NCI-H1417 treated with DMSO at 0.1 percent for 48 hours (cell line): Measurements from ENCODE around the gene BTBD17.

ENCODE experiments used
- DNase-seq: peaks from one replicate; lab custom pipeline; 2025; lab: John Stamatoyannopoulos, UW

The BTBD17 gene

DNA sequence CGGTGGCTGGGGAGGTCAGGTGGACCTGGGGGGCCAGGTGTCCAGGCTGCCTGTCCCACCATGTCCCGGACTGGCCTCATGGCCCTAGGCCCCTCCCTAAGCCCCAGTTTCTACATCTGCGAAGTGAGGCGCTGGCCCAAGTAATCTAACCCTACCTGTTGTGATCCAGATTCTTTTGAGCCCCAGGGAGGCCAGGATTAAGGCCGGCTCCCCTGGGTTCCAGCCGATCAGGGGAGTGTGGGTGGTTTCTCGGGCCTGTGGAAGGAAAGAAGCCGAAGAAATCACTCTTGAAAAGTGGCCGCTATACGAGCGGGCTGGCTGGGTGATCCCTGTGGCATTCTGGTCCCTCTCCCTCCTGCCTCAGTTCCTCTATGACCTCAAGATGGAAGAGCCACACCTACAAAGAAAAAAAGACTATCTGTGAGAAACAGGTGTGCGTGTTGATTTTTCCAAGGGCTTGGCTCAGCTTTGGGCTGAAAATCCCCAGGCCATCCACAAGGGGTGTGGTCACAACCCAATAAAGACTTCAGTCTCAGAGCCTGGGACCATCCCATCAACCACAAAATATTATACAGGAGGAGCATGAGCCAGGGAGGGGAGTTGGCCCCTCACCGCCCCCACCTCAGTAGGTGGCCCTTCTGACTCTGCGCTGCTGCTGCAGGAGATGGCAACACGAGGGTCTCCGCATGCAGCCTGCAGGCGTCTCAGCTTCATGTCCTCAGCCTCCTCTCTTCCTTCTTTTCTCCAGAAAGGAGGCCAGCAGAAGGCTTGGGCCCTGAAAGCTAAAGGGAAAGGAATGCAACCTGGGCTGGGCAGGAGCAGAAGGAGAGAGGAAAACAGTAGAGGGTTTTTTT lies 25.9 kb upstream of the BTBD17 start:
- no peak for DNase-seq

DNA sequence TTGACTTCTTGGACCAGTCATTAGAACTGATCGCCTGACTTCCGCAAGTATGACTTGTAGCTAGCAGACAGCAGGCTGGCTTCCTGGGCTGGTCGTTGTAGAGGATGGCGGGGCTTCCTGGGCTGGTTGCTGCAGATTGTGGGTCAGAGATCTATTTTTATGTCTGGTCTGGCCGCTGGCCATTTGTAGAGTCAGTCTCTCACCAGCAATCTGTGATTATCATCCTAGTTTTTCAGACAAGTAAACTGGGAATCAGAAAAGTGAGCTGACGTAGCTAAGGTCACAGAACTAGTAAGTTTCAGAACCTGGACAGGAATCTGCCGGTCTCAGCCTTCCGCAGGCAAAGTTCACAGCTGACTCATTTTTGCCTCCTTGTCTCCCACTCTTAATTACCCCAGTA lies 24.7 kb upstream of the BTBD17 start:
- DNase-seq: no peak

DNA sequence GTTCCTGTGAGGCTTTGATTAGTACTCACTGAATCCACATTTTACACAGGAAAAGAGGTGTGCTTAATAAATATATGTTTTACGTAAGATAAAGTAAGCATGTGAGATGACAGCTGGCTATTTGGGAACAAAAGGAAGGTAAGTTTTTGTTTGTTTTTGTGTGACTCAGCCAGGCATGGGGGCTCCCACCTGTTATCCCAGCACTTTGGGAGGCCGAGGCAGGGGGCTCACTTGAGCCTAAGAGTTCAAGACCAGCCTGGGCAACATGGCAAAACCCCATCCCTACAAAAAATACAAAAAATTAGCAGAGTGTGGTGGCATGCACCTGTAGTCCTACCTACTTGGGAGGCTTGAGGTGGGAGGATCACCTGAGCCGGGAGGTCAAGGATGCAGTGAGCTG lies 23.5 kb upstream of the BTBD17 start:
- no peak for DNase-seq

DNA sequence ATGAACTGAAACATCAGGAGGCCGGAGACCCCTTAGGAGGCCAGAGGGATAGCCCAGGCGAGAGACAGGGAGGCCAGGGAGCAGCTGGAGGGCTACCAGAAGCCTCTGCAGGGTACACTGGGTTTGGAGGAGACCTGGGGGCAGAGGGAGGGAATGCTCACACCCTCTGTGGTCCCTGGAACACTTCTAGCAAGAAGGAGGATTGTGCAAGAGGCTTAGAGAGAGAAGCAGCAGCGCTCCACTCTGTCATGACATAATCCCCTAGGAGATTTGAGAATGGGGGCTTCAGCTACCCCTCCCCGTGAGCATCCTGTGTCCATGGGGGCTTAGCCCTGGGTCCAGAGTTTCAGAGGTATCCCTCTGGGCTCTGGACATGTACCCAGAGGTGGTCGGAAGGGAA lies 21.5 kb upstream of the BTBD17 start:
- DNase-seq: no peak

DNA sequence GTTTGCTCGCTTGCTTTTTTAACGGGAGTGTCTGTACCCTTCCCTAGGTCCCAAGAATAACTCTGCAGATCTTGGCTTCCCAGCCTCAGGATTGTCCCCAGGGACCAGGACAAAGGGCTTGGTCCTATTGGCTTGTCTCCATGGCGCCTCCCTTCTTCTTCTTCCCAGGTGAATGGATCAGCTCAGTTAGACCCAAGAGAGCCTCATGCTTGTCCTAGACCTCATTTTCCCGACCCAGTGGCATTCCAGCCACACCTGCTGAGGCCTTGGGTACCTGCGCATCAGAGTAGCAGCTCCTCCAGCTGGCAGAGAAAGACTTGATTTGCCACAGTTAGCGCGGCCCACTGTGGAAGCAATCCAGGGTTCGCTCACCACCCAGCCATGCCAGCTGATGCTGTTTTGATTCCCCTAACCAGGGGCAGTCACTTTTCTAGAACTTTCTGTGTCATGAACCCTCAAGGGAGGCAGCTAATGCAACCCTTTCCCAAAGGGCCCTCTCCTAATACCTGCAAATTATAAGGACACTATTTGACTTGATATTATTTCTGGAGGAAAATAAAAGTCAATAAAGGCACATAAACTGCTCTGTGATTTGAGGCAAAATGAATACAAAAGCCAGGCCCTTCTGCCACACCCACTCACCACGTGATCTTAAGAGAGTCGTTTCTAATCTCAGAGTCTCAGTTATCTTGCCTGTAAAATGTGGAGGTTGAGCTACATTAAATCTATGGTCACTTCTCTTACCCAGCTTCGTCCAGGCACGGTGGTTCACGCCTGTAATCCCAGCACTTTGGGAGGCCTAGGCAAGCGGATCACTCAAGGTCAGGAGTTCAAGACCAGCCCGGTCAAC lies 19.5 kb upstream of the BTBD17 start:
- no peak for DNase-seq

DNA sequence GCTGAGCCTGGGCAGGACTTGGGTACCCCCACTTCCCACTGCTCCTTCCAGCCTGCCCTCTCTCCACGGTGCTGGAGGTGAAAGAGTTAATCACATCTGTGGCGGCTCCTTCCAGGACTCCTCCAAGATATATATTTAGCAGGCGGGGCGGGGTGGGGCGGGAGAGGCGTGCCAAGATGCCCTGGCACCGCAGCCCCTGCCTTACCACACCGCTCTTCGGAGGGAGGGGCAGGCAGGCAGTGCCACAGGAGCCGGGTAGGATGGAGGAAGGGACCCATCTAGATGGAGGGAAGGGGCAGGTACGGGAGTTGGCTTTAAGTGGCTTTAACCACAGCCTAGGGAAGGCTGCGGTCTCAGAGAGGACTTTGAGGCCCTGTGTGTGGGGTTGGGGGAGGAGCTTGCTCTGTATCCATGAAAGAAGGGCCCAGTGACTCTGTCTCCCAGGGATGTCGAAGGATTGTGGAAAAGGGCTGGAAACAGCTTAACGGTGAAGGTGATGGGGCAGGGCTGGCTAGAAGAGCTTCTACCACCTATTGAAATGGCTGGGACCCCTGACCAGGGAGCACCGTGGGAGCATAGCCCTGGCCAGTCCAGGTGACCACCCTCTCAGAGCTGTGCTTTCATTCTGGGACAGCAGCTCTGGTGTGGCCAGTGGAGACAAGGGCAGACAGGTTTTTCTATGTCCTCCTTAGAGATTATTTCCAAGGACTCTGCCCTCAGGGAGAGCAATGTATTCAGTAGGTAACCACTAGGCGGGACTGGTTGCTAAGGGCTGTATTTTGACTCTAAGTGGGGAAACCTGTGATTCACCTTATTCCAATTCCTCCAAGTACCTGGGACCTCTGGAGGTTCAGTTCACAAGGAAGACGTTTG lies 18.7 kb upstream of the BTBD17 start:
- no peak for DNase-seq

DNA sequence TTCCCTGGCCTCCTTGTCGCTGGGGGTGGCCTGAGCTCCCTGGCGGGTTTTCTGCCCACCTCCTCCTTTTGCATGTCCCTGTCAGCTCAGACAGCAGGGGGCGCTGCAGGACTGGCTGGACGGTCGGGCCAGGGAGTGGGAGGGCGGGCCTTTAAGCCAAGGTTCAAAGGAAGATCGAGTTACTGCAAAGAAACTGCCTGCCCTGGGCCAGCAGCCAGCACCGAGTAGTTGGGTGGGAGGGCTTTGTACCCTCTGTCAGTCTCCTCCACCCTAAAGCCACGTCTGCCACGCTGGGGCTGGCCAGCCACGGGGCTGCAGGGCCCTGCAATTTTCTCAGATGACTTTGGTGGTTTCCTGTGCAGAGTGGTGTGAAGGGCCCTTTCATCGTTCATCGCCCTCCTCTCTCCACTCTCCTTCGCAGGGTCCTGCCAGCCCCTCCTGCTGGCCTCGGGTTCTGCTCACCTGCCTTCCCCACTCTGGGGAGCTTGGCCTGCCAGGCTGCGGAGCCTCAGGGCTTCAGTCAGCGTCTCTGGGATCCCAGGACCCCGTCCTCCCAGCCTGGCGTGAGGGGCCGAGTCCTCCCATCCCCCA lies 17.9 kb upstream of the BTBD17 start:
- no peak for DNase-seq

DNA sequence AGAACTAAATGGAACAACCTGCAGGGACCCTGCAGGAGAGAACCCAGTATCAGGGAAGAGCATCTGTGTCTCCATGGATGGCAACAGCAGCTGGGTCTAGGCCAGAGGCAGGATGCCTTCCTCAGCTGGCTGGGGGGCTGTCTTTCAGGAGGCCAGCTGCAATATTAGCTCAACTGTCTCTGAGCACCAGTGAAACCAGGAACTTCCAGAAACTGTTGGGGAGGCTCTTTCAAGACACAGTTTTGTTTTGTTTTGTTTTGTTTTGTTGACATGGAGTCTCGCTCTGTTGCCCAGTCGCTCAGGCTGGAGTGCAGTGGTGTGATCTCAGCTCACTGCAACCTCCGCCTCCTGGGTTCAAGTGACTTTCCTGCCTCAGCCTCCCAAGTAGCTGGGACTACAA lies 13.2 kb upstream of the BTBD17 start:
- DNase-seq: no peak

DNA sequence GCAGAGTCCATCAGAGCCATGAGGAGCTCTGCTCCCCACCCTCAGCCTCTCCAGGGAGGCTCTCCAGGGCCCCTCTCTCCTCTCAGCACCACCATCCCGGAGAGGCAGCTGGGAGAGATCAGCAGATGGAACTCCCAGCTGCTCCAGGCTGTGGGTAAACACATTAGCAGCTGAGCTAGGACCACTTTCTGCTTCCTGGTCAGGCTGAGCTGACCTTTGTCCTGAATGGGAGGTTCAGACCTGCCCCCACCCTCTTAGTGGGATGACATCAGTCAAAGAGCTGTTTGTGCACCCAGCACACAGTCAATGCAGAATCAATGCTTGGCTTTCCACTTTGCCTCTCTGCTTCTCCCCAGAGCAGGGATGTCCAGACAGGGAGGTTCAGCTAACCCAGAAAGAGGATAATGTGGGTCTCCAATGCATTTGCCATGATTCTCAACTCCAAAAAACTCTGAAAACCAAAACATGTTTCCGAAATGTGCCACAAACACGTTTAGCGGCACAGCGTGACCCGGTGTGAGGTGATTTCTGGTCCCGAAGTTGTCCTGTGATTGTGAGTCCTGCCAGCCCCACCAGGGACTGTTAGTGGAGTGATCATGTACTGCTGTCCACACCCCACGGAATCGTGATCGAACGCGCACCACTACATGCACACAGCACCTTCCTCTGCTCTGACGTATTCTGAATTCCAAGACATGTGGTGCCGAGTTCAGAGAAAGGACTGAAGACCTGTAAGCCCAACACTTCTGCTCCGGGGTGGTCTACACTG lies 12.4 kb upstream of the BTBD17 start:
- no peak for DNase-seq

DNA sequence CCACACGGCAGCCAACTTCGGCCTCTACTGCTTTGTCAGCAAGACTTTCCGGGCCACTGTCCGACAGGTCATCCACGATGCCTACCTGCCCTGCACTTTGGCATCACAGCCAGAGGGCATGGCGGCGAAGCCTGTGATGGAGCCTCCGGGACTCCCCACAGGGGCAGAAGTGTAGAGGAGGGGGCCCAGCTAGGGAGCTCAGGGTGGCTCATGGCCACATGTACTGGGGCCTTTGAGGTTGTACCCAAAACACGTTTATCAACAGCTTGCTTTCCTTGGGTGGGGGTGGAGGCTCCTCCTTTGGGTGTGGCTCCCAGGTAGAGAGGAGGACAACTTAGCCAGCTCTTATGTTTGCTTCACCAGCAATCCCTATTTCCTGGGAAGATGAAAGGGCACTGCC lies 10.8 kb upstream of the BTBD17 start:
- DNase-seq: no peak

DNA sequence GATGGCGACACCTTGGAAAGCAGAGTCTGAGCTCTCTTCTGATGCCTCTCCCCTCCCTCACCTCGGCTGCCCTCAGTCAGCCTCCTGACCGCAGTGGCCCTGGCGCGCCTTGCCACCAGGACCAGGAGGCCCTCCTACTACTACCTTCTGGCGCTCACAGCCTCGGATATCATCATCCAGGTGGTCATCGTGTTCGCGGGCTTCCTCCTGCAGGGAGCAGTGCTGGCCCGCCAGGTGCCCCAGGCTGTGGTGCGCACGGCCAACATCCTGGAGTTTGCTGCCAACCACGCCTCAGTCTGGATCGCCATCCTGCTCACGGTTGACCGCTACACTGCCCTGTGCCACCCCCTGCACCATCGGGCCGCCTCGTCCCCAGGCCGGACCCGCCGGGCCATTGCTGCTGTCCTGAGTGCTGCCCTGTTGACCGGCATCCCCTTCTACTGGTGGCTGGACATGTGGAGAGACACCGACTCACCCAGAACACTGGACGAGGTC lies 10.0 kb upstream of the BTBD17 start:
- DNase-seq: no peak

DNA sequence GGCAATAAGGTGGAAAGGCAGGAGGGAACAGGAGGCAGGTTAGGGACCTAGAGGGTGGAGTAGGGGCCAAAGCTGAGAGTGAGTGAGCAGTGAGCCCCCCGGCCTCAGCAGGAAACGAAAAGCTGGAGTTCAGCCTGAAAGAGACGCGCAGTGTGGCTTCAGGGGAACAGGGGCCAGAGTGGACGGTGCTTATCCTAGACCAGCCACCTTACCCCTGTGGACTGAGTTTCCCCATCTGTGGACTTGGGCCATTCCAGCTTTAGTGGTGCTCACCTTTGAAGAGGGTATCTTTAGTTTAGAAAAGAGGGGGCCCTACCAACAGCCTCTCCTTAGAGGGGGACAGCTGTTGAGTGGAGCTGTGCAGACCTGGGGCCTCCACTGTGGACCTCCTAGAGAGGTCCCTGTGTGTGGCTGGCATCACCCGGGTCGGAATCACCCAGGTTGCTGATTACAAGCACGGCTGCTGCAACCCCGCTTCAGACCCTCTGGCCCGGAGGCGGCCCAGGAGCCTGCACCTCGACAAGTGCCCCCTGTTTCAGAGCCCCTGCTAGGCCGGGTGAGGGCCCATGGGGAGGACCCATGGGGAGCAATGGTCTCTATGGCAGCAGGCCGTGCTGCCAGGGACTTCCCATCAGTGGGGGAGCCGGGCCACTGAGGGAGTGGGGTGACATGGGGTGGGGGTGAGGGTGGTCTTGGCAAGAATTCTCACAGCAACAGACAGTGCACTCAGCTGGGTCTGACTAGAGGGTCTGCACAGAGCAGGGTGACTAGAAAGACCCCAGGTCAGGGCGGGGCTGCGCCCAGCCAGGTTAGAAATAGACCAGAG lies 8.2 kb upstream of the BTBD17 start:
- no peak for DNase-seq

DNA sequence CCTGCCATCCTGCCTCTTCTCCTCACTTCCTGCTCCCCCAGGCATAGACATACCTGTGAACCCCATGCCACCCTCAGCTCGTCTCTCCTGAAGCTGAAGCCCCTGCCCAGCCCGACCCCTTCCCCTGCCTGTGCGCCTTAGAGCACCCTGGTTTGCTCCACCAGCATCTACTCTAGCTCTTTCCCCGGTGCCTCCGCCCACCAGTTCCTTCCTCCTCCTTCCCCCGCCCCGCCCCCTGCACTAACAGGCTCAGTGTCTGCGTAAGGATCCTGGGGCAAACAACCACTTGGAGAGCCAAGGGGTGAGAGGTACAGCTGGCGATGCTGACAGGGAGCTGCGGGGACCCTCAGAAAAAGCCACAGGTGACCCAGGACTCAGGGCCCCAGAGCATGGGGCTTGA lies 7.6 kb upstream of the BTBD17 start:
- DNase-seq: no peak

DNA sequence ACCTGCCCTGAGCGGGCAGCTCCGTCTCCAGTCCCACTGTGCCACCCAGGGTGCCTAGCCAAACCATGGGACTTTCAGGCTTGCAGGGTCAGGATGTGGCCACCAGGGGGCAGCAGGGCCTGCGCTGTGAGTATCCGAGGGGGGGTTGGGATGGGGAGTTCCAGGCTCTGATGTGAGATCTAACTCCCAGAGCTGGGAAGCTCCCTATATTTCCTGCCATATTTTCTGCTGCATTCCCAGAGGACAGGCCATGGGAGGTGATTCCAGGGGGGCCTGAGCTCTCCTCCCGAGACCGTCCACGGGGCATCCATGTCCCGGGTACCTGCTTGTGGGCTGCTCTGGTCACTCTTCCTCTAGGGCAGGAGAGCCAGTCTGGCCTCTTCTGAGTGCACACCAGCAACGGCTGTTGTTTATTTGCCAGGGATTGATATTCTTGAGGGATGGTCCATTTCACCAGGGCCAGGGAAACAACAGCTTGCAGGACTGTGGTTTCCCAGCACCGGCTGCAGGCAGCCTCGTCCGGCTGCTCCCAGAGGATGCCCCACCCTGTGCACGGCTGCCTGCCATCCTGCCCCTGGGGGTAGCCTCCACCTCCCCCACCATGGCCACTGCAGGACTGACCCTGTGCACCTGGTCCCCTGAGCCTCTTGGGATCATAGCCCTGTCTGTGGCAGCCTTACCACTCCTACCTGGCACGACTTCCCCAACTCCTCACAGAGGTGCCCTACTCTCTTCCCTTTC lies 6.8 kb upstream of the BTBD17 start:
- no peak for DNase-seq

DNA sequence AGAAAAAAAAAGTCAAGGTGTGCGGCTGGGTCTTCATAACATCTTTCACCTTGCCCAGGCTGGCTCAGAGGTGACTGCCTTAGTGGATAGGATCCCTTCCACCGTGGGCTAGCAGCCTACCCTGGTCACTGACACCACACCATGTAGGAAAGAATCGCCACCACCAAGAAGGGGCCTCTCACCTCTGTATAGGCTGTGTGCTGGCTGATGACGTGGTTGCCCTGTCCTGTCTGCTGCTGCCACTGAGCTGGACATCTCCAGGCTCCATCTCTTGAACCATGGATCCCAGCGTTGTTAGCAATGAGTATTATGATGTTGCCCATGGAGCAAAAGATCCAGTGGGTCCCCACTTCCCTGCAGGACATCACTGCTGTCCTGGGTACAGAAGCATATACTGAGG lies 5.5 kb upstream of the BTBD17 start, which contains the start of gene GPR142:
GPR142 (plus strand) TSS at position 301 of the 400 bp plus-strand sequence. CDS start 2,035 bp downstream, outside the sequence.
- DNase-seq: no peak

DNA sequence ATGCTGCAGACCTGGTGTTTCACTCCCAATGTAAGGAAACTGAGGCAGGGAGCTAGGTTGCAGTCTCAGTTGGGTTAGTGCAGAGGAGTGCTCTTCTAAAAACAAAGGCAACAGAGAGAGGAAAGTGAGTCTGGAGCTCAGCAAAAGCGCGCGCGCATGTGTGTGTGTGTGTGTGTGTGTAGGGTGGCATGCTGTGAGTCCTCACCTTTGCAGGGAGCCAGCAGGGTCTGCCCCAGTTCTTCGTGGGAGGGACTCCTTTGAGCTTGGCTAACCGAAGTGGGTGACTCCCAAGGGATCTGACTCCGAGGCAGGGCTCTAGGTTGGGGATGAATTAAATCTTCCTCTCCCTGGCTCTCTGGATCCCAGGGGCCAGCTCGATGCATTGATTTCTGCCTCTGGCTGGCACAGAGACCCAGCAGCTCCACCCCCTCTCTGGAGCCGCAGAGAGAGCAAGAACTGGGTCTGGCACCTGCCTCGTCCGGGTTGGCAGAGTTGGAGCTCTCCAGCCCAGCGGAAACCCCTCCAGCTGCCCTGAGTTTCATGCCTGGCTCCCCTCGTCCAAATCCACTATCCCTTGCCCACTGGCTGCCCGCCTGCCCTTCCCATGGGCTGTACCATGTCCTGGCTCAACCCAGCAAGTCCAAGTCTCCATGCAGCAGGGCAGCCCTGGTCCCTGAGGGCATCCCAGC lies 1.3 kb upstream of the BTBD17 start:
- DNase-seq: no peak

DNA sequence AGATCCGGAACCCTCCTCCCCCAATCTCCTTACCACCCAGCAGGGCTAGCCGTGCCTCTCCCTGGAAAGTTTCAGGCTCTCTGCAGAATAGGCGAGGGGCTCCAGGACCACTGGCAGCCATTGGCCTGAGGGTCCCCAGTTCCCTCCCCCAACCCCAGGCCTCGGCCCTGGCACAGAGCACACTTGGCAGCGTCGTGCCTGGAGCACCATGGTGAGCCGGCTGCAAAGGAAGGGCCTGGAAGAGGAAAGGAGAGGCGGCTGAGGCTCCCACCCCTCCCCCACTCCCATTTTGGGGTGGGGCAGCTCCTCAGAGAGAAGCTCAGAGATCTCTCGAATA lies 369 bp upstream of the BTBD17 start:
- DNase-seq: no peak

DNA sequence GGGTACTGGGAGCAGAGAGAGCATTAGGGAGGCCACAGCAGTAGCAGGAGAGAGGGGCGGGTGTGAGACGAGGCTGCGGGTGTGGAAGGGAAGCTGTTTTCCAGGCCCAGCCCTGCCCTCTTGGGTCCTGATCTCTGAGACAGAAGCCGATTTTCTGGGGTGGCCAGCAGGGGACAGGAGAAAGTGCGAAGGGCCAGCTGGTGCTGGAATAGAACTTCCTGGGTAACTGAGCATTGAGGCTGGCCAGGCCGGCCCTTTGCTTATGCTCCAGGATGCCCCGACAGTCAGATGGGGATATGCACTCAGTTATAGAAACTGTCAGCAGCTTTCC lies 804 bp downstream of the BTBD17 start:
- DNase-seq: no peak

DNA sequence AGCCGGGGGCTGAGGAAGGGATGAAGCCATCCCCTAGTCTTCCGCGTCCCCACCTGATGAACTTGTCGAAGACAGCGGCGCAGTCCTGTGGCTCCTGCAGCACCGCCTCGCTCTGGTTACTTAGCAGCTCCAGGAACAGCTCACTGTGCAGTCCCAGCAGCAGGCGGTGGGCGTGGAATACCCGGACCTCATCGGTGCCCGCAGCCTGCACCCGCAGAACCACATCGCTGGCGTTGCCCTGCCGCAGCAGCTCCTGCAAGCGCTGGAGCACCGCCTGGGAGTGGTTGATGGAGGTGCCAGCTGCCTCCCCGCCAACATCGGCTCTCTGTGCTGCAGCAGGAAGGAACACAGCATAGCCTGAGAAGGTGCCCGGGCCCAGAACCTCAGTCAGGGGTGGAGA lies 1.8 kb downstream of the BTBD17 start:
- no peak for DNase-seq
